8988T (cell line): ENCODE measurements around the gene ANKRA2.

Source experiments
- DNase-seq: peaks from one replicate; pipeline ENCODE4 v3.0.0; 2011

Gene ANKRA2

GRCh38 chr5:73565139-73565968 lies at the start of gene ANKRA2, which contains the start of gene UTP15:
TSS of gene ANKRA2 (minus strand) at chr5:73565639. CDS start at chr5:73562881, 2,758 bp downstream.
TSS of gene UTP15 (plus strand) at chr5:73565743. CDS start at chr5:73567345, 1,602 bp downstream.
- peak; percentile 21 for DNase-seq

GRCh38 chr5:73615085-73615484 lies 49.6 kb upstream of the ANKRA2 start:
- no peak for DNase-seq

GRCh38 chr5:73612799-73613198 lies 47.4 kb upstream of the ANKRA2 start:
- DNase-seq = no peak

- DNase-seq = no peak
Observed at GRCh38 chr5:73607228-73607627, 41.8 kb upstream of the ANKRA2 start.

- no peak for DNase-seq
Observed at GRCh38 chr5:73606206-73606753, 40.8 kb upstream of the ANKRA2 start.

GRCh38 chr5:73605223-73606087 lies 40.0 kb upstream of the ANKRA2 start:
- DNase-seq = no peak

GRCh38 chr5:73603998-73604397 lies 38.6 kb upstream of the ANKRA2 start:
- DNase-seq = no peak

GRCh38 chr5:73599380-73599779 lies 33.9 kb upstream of the ANKRA2 start:
- no peak for DNase-seq

- peak; percentile 15 for DNase-seq
Observed at GRCh38 chr5:73596705-73597328, 31.4 kb upstream of the ANKRA2 start.

- no peak for DNase-seq
Observed at GRCh38 chr5:73592551-73592950, 27.1 kb upstream of the ANKRA2 start.

GRCh38 chr5:73591698-73592501 lies 26.5 kb upstream of the ANKRA2 start:
- DNase-seq = no peak

GRCh38 chr5:73591102-73591695 lies 25.8 kb upstream of the ANKRA2 start:
- DNase-seq = no peak

- no peak for DNase-seq
Observed at GRCh38 chr5:73587923-73588322, 22.5 kb upstream of the ANKRA2 start.

GRCh38 chr5:73582285-73583145 lies 17.1 kb upstream of the ANKRA2 start:
- DNase-seq = no peak

GRCh38 chr5:73565969-73566547 lies 619 bp upstream of the ANKRA2 start:
- DNase-seq = no peak

GRCh38 chr5:73564675-73565074 lies 764 bp downstream of the ANKRA2 start:
- no peak for DNase-seq

- DNase-seq = no peak
Observed at GRCh38 chr5:73564018-73564417, 1.4 kb downstream of the ANKRA2 start.

- no peak for DNase-seq
Observed at GRCh38 chr5:73558950-73559349, 6.5 kb downstream of the ANKRA2 start.

- DNase-seq = no peak
Observed at GRCh38 chr5:73552642-73553041, 12.8 kb downstream of the ANKRA2 start.

- DNase-seq = no peak
Observed at GRCh38 chr5:73550016-73550415, 15.4 kb downstream of the ANKRA2 start.
